GM21447 (cell line): ENCODE results near the gene POLR1B.
"Not testable (repeated sequence)": the region's sequence is repeated elsewhere in the genome, so short reads cannot be mapped to it uniquely, and the experiment has no call there.

Experiments
- ATAC-seq: cut with Tn5 transposase; IDR thresholded peaks from one replicate; pipeline ENCODE4 v1.9.1; 2021; ENCODE audit not compliant: unreplicated experiment

Gene POLR1B, protein sequence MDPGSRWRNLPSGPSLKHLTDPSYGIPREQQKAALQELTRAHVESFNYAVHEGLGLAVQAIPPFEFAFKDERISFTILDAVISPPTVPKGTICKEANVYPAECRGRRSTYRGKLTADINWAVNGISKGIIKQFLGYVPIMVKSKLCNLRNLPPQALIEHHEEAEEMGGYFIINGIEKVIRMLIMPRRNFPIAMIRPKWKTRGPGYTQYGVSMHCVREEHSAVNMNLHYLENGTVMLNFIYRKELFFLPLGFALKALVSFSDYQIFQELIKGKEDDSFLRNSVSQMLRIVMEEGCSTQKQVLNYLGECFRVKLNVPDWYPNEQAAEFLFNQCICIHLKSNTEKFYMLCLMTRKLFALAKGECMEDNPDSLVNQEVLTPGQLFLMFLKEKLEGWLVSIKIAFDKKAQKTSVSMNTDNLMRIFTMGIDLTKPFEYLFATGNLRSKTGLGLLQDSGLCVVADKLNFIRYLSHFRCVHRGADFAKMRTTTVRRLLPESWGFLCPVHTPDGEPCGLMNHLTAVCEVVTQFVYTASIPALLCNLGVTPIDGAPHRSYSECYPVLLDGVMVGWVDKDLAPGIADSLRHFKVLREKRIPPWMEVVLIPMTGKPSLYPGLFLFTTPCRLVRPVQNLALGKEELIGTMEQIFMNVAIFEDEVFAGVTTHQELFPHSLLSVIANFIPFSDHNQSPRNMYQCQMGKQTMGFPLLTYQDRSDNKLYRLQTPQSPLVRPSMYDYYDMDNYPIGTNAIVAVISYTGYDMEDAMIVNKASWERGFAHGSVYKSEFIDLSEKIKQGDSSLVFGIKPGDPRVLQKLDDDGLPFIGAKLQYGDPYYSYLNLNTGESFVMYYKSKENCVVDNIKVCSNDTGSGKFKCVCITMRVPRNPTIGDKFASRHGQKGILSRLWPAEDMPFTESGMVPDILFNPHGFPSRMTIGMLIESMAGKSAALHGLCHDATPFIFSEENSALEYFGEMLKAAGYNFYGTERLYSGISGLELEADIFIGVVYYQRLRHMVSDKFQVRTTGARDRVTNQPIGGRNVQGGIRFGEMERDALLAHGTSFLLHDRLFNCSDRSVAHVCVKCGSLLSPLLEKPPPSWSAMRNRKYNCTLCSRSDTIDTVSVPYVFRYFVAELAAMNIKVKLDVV

DNA sequence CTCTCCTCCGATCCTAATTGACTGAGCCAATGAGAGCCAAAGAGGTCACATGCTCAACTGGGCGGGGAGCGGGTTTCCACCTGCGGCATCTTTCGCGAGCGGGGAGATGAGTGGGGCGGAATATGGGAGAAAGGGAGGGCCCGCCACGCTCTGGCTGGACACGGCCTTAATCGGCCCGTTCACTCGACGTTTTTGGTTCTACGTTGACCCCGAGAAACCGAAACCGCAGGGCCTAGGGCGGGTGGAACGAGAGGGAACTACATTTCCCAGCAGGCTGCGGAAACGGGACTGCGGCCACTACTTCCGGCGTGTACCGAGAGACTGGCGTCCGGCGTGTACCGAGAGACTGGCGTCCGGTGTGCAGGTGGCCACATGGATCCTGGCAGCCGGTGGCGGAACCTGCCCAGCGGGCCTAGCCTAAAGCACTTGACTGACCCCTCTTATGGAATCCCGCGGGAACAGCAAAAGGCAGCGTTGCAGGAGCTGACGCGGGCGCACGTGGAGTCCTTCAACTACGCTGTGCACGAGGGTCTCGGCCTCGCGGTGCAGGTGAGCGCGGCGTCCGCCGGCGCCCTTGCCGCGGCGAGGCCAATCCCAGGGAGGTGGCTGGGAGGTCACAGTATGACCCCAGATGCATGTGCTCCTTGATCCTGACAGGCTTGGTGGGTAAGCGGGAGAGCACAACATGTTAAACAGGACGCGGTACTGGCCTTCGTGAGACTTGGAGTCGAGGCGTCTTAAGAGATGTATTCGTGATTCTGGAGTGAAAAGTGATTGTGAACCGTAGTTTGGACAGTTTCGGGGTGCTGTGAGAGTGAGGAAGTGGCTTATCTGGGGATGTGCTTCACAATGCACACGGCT lies at the start of gene POLR1B:
POLR1B (plus strand) TSS at position 343 of the 861 bp plus-strand sequence; CDS start at position 373, 30 bp downstream.
- peak; percentile 86 for ATAC-seq

DNA sequence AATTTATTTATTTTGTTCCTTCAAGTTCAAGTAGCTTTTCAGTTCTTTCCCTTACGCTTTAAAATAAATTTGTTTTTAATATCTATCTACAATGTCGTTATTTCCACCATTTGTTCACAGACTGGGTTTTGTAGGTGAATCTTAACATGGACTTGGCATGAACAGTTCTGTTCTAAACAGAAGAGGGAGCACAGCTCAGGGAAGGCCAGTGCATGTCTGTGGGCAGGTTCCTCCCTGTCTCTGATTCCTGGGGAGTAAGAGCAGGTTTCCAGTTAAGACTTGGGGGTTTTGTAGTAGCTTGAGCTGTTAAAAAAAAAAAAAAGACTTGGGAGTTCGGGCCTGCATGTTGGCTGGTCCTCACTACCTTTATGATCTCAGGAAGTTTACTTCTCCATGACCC lies 49.2 kb upstream of the POLR1B start:
- ATAC-seq, result no peak

DNA sequence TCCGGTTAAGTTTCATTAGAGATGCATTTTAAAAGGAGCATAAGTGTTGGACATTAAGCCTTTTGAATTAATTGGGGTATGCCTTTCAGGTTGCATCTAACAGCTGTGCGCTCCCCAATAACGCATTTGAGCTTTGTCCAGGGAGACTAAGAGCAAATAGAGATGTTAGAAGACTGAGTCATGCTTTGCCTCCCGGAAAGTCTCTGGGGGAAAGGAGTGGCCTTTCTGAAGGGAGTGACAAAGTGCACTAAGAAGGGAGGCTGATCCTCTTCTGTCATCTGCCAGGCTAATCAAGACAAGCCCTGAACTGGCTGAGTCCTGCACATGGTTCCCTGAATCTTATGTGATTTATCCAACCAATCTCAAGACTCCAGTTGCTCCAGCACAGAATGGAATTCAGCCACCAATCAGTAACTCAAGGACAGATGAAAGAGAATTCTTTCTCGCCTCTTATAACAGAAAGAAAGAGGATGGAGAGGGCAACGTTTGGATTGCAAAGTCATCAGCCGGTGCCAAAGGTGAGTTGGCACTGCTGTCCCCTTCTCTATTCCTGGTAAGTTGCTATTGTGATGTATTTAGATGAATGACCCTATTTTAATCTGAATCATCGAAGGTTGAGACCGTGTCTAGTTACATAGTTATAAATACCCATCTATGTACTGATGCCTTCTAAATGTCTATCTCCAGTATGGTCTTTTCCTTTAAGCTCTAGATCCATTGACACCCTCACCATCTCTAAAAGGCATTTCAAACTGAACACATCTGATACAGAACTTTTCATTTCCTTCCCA lies 48.2 kb upstream of the POLR1B start:
- ATAC-seq, result no peak

DNA sequence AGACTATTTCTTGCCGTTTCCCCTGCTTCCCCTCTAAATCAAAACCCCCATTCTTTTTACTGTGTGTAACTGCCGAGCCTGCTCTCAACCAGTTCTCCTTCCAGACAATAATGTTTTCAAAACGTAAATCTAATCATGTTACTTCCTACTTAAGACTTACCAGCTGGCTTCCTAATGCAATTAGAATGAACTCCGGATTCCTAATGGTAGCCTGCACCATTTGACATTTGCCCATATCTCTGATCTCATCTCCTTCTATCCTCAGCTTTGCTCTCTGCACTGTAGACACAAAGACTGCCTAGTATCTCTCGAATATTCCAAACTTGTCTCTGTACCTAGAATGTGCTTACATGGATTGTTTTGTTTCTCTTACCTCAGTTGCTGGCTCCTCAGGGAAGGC lies 47.4 kb upstream of the POLR1B start:
- ATAC-seq, result no peak

DNA sequence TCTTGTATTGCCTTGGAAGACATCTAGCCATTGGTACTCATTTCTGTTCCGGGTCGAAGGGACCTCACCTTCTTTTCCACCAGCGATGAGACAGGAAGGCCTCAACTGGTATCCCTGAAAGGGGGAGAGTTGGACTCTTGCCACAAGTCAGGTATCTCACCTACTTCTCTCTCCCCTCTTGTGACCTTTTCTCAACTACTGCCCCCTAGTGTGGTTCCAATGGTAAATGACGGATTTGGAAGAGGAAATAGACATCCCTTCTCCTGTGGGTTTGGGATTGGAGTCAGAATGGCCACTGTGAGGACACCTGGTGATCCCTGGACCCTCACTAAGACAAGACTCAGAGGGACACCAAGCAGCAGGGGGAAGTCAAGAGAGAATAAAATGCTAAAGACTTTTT lies 46.4 kb upstream of the POLR1B start:
- ATAC-seq, result not testable (repeated sequence)

DNA sequence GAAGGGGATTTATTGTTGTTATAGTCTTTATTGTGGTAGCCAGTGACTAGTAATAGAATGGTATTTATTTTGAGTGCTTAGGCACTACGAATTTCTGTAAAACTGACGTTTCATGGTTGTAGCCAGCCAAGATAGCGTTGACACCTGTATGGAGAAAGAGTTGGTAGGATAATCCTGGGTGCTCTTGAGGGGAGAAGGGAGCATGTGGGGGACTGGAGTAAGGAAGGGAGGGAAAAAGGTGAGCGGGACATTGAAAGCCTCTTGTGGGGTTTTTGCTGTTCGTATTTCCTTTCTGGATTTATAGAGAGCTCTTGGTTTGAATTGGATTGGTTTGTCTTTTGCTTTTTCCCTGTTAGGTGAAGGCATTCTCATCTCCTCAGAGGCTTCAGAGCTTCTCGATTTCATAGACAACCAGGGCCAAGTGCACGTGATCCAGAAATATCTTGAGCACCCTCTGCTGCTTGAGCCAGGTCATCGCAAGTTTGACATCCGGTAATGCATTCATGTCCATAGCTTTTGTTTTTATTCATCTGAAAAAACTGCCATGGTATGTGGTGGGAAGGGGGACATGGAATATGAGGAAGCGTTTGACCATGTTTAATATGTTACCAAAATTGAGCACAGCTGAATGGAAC lies 41.3 kb upstream of the POLR1B start:
- ATAC-seq, result not testable (repeated sequence)

DNA sequence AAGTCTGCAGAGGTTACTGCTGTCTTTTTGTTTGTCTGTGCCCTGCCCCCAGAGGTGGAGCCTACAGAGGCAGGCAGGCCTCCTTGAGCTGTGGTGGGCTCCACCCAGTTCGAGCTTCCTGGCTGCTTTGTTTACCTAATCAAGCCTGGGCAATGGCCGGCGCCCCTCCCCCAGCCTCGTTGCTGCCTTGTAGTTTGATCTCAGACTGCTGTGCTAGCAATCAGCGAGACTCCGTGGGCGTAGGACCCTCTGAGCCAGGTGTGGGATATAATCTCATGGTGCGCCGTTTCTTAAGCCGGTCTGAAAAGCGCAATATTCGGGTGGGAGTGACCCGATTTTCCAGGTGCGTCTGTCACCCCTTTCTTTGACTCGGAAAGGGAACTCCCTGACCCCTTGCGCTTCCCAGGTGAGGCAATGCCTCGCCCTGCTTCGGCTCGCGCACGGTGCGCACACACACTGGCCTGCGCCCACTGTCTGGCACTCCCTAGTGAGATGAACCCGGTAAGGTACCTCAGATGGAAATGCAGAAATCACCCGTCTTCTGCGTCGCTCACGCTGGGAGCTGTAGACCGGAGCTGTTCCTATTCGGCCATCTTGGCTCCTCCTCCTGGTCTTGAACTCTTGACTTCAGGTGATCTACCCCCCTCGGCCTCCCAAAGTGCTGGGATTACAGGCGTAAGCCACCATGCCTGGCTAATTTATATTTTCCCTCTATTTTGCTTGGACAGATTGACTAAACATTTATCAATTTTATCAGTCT lies 32.8 kb upstream of the POLR1B start:
- ATAC-seq, result not testable (repeated sequence)

DNA sequence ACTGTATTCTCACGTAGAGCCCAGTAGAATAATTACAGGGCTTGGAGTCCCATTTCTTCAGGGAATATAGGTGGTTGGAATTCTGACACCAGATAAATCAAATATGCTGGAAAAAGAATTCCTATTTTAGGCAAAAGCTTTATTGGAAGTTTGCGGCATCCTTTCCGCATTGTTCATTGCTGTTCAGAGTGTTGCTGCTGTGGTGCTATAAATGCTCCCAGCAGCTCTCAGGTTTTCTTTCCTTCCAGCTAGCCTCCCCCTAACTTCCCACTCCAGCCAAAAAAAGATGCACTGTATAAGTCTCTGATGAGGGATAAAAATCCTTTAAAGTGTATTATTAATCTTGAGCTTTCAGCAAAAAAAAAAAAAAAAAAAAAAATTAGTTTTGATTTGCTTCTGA lies 25.5 kb upstream of the POLR1B start:
- no peak for ATAC-seq

DNA sequence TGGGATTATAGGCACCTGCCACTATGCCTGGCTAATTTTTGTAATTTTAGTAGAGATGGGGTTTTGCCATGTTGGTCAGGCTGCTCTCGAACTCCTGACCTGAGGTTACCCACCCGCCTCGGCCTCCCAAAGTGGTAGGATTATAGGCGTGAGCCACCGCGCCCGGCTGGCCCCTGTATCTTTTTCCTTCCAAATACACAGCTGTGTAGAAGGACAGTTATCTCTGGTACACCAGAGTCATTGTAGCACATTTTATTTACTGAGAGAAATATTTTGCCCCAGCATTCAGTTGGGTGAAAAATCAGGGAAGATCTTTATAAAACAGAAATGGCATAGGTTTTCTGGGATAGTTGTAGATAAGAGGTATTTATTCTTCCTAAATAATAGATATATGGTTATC lies 23.5 kb upstream of the POLR1B start:
- no peak for ATAC-seq

DNA sequence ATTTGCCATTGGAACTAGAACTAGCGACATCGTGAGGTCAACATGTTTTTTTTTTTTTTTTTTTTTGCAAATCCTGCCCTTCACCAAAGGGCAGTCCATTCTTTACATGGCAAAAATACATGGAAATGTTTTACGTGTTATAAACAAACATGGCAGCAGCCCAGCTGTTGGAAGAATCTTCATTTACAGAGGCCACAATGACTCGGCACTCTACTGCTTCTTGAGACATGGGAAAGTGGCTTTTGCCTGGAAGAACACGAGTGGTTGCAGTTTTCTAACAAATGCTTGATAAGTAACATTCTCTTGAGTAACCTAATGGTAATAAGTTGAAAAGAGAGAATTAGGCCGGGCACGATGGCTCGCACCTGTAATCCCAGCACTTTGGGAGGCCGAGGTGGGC lies 22.8 kb upstream of the POLR1B start:
- no peak for ATAC-seq

DNA sequence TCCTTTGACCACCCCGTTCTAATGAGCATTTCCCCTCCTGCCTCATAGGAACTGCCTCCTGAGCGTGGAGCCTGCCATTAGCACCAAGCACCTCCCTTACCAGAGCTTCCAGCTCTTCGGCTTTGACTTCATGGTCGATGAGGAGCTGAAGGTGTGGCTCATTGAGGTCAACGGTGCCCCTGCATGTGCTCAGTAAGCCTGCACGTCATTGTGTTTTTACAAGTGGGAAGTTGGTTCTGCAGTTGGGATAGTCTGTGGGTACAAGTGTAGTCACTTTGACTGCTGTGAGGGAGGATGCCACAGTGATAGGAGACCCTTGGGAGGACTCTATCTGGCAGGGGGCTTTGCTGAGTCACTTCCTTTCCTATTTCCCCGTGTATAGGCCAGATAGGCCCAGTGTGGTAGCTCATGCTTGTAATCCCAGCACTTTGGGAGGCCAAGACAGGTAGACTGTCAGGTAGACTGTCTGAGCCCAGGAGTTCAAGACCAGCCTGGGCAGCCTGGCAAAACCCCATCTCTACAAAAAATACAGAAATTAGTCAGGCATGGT lies 22.0 kb upstream of the POLR1B start:
- ATAC-seq, result no peak

DNA sequence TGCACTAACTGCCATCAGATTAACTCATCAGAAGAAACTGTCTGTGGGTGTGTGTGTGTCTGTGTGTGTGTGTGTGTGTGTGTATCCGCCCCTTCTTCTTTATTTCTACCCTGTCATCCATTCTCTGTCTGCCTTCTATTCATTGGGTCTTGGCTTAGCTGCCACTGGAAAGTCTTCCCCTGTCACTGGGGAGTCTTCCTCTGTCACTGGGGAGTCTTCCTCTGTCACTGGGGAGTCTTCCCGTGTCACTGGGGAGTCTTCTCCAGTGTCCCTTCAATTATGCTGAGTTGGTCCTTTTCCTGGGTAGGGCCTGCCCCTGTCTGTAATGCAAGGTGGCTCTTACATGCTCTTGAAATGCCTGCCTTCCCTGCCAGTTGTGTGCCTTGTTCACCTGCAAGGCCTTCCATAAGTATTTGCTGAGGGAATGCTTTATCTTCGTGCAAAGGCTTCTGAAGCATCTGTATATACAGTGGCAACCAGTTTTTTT lies 18.9 kb upstream of the POLR1B start:
- ATAC-seq, result no peak

DNA sequence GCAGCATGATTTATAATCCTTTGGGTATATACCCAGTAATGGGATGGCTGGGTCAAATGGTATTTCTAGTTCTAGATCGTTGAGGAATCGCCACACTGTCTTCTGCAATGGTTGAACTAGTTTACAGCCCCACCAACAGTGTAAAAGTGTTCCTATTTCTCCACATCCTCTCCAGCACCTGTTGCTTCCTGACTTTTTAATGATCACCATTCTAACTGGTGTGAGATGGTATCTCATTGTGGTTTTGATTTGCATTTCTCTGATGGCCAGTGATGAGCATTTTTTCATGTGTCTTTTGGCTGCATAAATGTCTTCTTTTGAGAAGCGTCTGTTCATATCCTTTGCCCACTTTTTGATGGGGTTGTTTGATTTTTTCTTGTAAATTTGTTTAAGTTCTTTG lies 18.0 kb upstream of the POLR1B start:
- ATAC-seq, result not testable (repeated sequence)

DNA sequence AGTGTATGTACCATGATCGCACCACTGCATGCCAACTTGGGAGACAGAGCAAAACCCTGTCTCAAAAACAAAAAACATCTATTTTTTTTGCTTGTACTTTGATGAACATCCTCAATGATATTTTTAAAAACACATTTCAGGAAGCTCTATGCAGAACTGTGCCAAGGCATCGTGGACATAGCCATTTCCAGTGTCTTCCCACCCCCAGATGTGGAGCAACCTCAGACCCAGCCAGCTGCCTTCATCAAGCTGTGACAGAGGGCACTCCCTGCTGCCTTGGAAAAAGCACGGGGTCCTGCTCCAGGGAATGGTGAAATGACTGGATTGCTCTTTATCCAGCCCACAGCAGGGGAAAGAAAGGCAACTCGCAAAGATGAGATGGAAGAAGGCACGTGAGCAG lies 13.7 kb upstream of the POLR1B start:
- ATAC-seq, result no peak

DNA sequence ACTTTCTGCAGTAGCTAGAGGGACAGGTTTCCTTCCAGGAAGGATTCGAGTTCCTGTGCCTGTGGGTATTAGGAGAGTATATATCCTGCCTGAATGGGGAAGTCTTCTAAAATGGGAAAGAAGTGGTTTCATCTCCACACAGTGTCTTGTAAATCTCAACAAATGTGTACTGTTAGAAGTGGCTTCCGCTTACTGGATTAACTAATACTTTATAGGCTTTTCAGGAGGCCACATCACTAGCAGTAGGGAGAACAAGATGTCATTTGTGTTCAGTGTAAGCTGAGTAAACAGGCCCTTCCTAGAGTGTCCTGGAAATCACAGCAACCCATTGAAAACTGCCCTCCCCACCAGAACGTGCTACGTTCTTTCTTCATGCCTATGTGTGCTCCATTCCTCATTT lies 12.5 kb upstream of the POLR1B start:
- ATAC-seq, result no peak

DNA sequence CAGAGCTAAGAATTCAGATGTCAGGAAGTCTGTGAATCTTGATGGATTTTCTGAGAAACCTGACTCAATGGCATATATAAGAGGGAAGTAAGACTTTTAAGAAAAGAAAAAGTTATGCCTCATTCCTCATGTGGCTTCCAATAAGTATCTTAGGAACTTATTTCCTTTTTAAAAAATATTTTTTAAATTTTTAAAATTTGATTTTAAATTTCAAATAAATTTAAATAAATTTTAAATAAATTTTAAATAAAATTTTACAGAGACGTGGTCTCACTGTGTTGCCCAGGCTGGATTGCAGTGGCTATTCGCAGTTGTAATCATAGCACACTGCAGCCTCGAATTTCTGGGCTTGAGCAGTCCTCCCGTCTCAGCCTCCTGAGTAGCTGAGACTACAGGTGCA lies 11.5 kb upstream of the POLR1B start:
- ATAC-seq, result no peak

DNA sequence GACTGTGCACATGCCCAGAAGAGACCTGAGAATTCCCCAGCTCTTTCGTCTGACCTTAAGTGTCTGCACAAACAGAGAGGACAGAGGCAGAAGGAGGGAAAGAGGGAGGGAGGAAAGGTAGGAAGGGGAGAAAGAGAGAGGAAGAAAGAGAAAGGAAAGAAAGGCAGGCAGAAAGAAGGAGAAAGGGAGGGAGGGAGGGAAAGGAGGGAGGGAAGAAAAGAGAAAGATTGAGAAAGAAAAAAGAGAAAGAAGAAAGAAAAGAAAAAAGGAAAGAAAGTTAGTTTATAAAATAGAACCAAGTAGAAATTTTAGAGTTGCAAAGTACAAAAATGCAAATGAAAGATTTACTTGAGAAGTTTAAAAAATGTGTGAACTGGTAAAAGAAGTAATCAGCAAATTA lies 7.4 kb upstream of the POLR1B start:
- no peak for ATAC-seq

DNA sequence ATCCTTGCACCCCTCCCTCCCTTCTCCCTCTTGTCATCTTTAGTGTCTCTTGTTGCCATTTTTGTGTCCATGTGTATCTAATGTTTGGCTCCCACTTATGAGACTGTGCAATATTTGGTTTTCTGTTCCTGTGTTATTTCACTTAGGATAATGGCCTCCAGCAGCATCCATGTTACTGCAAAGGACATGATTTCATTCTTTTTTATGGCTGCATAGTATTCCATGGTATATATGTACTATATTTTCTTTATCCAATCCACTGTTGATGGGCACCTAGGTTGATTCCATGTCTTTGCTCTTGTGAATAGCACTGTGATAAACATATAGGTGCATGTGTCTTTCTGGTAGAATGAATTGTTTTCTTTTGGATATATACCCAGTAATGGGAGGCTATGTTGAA lies 5.6 kb upstream of the POLR1B start:
- ATAC-seq, result not testable (repeated sequence)
